ENCODE measurements around the gene CTSC. TPM values are rescaled to one million over a fixed set of nuclear protein-coding genes. Genes with fewer than 3 reads are reported as not detected.

CTSC gene
- total and polyA plus RNA-seq, 7 donors, result 10.7 to 82.4 (median 16.1) TPM

GRCh38 chr11:88301488-88302140 lies 35.9 kb downstream of the CTSC start:
- intact Hi-C loops (cut with DNase I), result no loop called here
- no peak for ATAC-seq

DNA sequence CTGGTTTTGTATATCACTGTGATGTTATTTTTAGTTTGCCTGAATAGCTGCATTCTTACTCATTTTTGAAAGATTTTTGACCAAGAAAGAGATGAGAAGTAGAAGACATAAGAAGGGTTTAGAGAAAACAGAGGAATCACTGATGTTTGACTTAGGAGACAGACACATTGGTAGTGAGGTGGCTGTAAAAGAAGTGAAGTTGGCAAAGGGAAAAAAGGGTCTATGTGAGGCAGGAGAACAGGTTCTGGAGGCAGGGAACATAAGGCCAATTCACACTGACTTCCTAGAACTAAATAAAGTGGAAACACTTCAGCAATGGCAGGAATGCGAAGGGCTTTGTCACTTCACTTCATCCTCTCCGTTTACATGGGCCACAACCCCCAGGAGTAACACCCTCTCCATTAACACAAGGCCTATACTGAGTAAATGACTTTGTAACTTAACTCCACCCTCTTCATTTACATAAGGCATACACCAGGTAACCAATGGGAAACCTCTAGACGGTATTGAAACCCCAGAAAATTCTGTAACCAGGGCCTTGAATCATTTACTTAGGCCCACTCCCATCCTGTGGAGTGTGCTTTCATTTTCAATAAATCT lies 36.5 kb downstream of the CTSC start:
- 71 to 76% (median 73%) methylated on average over 3 of the region's 3 CpGs for WGBS, 3 donors
- intact Hi-C loops (cut with DNase I), result no loop called here
- DNase-seq (no peak), ATAC-seq (no peak)
- Histone ChIP-seq H3K4me3 (no peak overlapping the region), H3K36me3 (ENCODE audit: insufficient read depth in 1 of 2, low read depth in 1 of 2) (peaks cover 0 to 5% of the 10 kb centered on the region in 2 donors), H3K27me3 (ENCODE audit: insufficient read depth in 3 of 3, low read length in 2 of 3) (no peaks in the 10 kb centered on the region), H3K4me1 (no peaks in the 10 kb centered on the region), H3K27ac (no peak overlapping the region), H3K9me3 (no peaks in the 10 kb centered on the region)
- TF ChIP-seq CTCF (IDR thresholded peaks at IDR 0.05), result no peak

More at GRCh38 chr11:88301488-88302140, 35.9 kb downstream of the CTSC start:
- Histone ChIP-seq H3K9me3 (no peaks in the 10 kb centered on the region), H3K36me3 (ENCODE audit: insufficient read depth in 1 of 2, low read depth in 1 of 2) (peaks cover 0 to 6% of the 10 kb centered on the region in 2 donors), H3K4me3 (no peak overlapping the region), H3K4me1 (no peaks in the 10 kb centered on the region), H3K27me3 (ENCODE audit: insufficient read depth in 3 of 3, low read length in 2 of 3) (no peaks in the 10 kb centered on the region), H3K27ac (no peak overlapping the region)
- no peak for DNase-seq
- WGBS, 3 donors, result 75 to 87% (median 82%) methylated on average over 9 of the region's 9 CpGs
- TF ChIP-seq CTCF (IDR thresholded peaks at IDR 0.05), result no peak

- intact Hi-C loops (cut with DNase I), result no loop called here
- Histone ChIP-seq H3K27ac (no peak overlapping the region), H3K4me1 (peaks cover 10% of the 10 kb centered on the region), H3K4me3 (no peak overlapping the region), H3K36me3 (ENCODE audit: insufficient read depth in 1 of 2, low read depth in 1 of 2) (peaks cover 0 to 15% of the 10 kb centered on the region in 2 donors), H3K9me3 (no peaks in the 10 kb centered on the region), H3K27me3 (ENCODE audit: insufficient read depth in 3 of 3, low read length in 2 of 3) (no peaks in the 10 kb centered on the region)
- 56 to 65% (median 63%) methylated on average over 2 of the region's 2 CpGs for WGBS, 3 donors
- DNase-seq (no peak), ATAC-seq (no peak)
- TF ChIP-seq CTCF (IDR thresholded peaks at IDR 0.05), result no peak
Measured at GRCh38 chr11:88297863-88298262, 39.7 kb downstream of the CTSC start.

DNA sequence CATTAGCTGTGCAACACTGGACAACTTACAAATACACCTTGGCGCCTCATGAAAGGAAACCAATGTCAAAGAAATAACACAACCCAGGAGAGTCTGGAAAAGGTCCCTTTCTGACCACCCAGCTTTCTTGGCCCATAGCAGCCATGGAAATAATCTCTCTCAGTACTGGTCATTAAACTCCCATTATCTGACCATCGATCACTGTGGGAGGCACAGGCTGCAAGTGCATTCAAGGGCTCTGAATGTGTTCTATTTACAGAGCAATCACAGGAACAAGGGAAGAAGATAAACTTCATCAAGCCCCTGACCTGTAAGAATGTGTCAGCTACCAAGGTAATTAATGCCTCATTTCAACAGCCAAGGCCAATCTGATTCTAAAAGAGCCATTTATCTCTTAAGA lies 40.1 kb downstream of the CTSC start:
- Histone ChIP-seq H3K9me3 (no peaks in the 10 kb centered on the region), H3K27me3 (ENCODE audit: insufficient read depth in 3 of 3, low read length in 2 of 3) (no peaks in the 10 kb centered on the region), H3K36me3 (ENCODE audit: insufficient read depth in 1 of 2, low read depth in 1 of 2) (peaks cover 0 to 15% of the 10 kb centered on the region in 2 donors), H3K4me1 (peaks cover 14% of the 10 kb centered on the region), H3K27ac (no peak overlapping the region), H3K4me3 (no peak overlapping the region)
- DNase-seq, result no peak
- WGBS, 3 donors, result 45 to 73% (median 60%) methylated on average over 2 of the region's 2 CpGs
- TF ChIP-seq CTCF (IDR thresholded peaks at IDR 0.05), result no peak
- intact Hi-C loops (cut with DNase I), result no loop called here
- ATAC-seq, result no peak
